Hypothalamus (tissue), 51 donors: Measurements from ENCODE around the gene PTBP3.
A peak's percentile ranks its signal among the peaks of the same experiment; 100 is the strongest.

ENCODE experiments used
- DNase-seq, 51 donors: peaks; one replicate each; lab custom pipeline; 2025; lab: John Stamatoyannopoulos, UW

The PTBP3 gene

DNA sequence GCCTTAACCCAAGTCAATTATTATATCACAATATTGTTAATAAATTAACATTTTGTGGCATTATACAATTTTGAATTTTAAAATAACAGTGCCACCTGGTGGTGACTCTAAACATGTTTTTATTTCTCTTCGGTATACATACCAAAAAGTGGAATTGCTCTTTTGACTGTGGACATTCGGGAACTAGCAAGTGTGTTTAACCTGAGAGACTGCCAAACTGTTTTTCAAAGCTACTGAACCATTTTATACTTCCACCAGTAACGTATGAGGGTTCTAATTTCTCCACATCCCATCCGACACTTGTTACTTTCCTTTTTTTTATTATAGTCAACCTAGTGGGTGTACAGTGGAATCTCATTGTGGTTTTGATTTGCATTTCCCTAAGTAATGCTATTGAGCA lies 28.2 kb upstream of the PTBP3 start:
- DNase-seq = peak in 2 of 51 donors; percentile 3 to 58

DNA sequence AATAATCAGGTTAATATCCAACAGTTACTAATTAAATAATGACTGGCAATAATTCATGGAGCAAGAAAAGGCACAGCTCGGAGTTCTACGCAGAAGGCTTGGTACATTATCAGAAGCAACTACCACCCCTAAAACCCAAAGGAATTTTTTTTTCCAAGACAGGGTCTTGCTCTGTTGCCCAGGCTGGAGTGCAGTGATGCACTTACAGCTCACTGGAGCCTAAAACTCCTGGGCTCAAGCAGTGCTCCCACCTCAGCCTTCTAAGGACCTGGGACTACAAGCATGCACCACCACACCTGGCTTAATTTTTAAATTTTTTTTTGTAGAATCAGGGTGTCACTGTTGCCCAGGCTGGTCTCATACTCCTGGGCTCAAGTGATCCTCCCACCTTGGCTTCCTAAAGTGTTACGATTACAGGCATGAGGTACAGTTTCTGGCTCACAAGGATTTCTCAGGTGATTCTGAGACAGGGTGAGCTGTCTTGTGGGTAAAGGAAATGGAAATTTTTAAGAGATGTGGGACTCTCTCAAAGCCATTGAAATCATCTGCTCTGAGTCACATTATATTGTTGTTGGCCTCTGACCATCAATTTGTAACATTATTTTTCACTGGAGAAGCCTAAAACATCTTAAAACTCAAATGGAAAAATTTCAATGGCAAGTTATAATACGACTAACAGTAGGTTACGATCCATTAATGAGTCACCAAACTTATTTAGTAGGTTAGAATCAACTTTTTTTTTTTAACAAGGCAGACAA lies 26.8 kb upstream of the PTBP3 start:
- no peak for DNase-seq

DNA sequence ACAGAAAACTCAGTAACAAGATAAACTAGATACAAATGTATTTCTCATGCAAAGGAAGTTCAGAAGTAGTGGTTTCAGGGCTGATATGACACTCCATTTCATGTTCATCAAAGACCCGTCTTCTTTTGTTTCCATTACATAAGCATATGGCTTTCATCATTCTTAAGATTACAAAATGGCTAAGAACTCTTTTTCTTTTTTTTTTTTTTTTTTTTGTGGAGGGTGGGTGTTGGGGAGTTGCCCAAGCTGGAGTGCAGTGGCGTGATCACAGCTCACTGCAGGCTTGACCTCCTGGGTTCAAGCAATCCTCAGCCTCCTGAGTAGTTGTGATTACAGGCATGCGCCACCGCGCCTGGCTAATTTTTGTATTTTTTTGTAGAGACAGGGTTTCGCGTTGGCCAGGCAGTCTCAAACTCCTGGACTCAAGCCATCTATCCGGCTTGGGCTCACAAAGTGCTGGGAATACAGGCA lies 22.0 kb upstream of the PTBP3 start:
- no peak for DNase-seq

DNA sequence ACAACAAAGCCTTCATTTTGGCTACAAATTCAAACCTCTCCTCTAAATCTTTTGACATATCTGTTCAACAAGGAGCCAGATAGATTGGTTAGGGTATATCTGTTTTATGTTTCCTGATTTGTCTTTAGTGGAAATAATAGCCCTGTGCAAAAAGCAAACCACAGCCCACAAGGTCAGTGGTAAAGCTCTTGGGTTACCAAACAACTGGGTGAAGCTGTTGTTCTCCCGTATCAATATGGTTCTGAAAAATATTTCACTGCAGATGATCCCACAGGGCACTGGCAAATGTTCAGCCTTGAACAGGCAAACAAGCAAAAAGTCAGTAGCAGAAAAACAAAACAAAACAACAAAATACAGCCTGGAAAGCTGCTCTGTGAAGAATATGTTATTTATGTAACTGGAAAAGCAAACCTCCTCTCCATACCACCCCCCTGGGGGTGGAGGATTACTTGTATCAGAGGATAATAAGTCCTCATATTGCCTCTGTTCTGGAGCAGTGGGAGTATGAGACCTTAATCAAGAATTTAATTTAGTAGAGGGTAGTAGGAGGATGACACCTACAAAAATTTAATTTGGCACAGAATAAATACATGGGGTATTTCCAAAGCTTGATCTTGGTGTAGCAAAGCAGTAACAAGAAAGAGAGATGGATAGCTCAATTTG lies 20.8 kb upstream of the PTBP3 start:
- DNase-seq = no peak

DNA sequence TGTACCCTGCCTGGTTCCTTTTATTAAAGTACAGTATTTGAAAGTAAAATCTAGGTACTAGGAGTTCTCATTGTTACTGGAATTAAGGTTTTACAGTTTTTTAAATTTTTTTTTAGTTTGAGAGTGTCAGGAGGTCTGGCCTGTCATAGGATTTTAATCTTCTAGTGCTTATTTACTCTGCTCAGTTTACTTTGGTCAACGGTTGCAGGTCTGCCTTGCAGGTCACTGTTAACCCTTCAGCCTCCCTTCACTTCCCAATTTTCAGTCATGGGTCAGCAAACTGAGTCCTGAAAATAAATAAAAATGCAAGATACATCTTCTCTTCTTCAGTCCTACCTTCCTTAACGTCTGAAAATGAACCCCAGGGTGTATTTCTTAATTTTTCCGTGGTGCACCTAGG lies 18.8 kb upstream of the PTBP3 start:
- no peak for DNase-seq

DNA sequence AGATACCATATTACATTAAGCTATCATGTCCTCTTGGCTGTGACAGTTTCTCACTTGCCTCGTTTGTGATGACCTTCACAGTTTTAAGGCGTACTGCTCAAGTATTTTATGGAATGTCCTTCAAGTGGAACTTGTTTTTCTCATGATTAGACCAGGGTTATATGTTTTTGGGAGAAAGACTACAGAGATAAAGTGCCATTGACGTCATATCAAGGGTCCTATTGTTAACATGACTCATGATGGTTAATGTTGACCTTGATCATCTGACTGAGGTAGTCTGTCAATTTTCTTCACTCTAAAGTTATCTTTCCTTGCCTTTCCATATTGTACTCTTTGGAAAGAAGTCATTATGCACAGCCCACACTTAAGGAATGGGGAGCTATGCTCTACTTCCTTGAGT lies 17.8 kb upstream of the PTBP3 start:
- no peak for DNase-seq

DNA sequence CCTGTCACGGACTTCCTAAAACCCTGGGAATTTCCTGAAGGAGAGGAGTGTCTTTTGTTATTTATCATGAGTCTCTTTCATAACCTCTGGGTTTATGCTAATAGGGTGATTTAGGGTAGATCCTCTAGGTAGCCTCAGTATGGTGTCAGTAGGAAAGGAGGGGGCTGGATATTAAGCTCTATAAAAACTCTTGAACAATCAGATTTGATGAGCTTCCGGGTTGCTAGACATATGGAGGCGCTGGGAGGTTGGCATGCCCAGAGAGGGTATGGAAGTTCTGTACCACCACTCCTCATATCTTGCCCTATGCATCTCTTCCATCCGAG lies 15.6 kb upstream of the PTBP3 start:
- no peak for DNase-seq

DNA sequence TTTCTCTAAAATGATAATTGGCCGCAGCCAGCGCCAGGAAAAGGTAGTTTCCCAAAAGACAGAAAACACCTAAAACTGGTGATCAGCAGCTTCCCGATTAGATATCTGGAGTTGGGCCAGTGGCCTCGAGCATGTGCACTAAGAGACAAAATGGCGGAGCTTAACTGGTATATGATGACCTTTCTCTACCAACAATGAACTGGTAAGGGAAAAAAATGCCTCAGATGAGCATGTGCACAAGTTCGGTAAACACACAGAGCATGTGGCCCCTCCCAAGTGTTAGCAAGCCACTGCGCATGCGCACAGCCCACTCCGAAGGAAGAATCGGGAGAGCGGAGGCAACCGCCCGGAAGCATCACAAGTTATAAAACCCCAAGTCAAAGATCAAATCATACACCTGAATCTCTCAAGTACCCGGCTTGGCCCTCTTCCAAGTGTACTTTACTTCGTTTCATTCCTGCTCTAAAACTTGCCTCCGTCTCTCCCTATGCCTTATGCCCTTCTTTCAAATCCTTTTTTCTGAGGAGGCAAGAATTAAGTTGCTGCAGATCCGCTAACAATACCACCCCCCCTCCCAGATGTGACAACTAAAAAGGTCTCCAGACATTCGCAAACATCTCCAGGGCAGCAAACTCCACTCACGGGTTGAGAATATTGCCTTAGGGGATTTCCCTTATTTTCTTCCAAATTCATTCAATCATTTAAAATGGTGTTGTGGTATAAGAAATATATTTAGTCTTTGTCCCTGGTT lies 15.0 kb upstream of the PTBP3 start:
- peak in 50 of 51 donors; percentile 6 to 86 (median 58) for DNase-seq

DNA sequence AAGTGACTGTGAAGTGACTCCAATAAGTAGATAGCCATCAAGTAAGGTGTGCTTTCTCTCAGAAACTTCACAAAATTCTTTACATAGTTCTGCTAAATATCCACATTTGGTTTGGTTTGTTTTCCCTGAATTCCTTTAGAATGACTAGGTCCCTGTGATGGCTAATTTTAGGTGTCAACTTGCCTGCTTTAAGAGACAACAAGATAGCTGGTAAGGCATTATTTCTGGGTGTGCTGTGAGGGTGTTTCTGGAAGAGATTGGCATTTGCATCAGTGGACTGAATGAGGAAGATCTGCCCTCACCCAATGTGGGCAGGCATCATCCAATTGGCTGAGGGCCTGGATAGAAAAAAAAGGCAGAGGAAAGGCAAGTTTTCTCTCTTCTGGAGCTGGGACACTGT lies 8.3 kb upstream of the PTBP3 start:
- DNase-seq = no peak

DNA sequence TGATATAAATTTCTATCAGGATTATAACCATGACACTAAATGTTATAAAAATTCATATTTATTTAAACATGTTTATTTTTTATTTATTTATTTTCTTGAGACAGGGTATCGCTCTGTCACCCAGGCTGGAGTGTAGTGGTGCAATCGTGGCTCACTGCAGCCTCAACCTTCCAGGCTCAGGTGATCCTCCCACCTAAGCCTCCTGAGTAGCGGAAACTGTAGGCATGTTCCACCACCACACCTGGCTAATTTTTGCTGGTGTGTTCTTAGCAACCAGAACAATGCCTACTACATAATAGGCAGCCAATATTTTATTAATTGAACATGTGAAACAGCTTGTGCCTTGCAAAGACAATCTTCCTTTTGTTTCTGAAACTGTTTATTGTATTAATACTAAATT lies 6.5 kb upstream of the PTBP3 start:
- no peak for DNase-seq

DNA sequence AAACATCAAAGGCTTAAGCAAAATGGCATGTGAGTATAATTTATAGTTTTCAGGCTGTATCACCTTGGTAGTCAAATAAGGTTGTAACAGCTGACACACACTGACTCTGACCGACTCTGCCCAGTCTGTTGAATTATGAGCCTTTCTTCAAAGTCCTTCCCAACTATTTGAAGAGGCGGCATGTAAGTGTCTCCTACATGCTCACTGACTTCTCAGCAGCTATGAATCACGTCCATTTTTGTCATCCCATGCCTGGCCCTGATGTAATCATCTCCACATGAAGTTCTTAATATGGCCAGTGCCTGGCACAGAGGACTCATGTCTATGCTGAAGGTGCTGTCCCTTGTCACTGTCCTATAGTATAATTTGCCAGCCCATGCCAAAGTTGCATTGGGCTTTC lies 5.1 kb upstream of the PTBP3 start:
- peak in 1 of 51 donors; percentile 7 for DNase-seq

DNA sequence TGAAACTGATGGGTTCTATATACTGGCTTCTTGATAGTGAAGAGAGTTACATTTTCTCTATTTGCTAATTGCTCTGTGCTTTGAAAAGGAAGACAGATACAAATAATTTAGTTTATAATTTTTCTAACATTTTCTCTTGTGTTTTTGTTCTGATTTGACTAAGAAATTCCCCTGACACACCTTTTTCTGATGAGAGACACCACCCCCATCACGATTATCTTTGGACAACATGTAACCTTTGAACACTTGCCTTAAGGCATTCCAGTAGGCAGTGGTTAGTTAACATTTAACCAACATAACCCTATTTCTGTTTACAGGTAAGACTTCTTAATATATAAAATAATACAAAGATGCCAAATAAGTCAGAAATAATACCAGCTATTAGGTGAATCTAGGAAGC lies 4.1 kb upstream of the PTBP3 start:
- DNase-seq = no peak

DNA sequence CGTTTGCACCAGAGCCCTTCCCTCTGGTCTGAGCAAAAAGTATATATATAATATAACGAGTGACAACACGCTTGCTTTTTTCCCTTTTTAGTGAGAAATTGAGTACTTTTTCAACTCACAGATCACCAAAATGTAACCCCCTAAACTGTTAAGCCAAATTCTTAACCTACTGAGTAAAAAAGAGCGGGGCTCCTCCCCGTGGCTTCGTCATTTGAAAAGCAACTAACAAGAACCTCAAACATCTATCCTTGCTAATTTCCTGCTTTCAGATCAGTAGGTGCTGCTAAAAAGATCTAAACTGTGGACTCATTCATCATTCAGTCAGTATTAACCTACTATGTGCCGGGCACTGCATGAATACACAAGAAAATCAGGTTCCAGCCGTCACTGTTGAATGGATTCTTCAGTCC lies 1.0 kb upstream of the PTBP3 start:
- DNase-seq = peak in 2 of 51 donors; percentile 7 to 40

DNA sequence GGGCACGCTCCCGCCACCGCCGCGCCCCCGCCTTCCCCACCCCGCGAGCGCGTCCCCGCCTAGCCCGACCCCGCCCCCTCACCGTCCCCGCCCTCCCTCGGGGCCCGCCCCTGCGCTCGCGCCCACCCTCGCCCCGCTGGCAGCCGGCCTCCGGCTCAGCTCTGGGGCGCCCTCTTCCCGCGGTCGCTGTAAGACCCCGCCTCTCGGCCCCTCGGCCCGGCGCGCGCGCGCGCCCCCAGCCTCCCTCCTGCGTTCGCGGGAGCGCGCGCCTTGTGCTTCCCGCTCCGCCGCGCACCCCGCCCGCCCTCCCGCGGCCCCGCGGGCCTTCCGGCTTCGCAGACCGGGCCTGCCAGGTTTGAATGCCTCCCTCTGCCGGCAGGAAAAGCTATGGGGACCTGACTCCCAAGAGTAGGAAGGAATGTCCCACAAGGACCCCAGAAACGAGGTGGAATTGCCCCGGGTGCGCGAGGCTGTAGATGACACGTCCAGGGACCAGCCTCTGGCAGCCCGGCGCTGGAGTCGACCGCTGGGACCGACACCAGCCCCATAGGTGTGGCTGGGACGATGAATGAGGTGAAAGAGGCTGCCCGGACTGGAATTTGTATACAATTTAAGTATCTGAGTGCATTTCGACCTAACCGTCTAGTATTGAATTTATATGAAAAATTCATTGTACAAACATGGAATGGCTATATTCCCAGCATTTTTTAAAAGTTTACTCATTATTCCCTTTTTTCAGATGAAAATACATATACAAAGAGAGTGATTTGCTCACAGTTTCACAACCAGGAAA lies 416 bp upstream of the PTBP3 start:
- DNase-seq = peak; percentile 60 to 97 (median 88)

DNA sequence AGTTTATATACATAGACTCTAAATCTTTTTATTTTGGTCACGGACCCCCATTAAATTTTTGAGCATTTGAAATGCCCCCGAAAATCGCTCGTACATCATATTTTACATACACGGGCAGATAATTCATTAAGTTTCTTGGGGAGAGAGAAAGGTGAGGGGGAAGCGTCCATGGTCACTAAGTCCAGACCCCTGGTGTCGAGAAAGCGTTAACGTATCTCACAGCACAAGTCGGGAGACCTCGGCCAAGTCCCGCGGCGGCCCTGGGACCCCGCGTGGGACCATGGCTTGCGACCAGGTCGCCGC lies 794 bp downstream of the PTBP3 start:
- no peak for DNase-seq

DNA sequence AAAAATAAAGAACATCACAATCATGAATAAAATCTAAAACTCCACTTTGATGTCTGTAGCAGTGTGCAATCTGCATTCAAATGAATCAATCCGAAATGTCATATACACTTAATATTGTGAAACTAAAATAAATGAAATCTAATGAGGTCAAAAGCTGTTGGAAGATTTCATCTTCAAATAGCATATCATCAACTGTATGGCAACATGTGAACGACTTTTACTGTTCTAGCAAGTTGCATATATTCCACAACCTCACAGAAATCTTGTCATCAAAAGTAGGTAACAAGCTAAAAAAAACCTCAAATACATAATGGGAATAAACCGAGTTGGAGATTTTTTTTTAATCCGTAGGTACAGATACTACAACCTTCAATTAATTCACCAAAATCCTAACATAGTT lies 1.2 kb downstream of the PTBP3 start:
- DNase-seq = no peak

DNA sequence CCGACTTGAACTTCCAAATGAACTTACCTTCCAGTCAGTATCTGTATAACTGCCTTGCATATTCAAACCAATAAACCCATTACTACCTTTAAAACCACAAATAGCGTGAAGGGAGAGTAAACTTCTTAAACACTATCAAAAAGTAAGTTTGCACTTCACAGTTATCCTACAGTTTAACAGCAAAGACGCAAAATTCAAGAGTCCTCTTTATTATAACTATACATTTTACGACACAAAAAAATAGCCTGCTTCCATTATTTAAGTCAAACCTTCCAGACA lies 1.8 kb downstream of the PTBP3 start:
- DNase-seq = no peak

DNA sequence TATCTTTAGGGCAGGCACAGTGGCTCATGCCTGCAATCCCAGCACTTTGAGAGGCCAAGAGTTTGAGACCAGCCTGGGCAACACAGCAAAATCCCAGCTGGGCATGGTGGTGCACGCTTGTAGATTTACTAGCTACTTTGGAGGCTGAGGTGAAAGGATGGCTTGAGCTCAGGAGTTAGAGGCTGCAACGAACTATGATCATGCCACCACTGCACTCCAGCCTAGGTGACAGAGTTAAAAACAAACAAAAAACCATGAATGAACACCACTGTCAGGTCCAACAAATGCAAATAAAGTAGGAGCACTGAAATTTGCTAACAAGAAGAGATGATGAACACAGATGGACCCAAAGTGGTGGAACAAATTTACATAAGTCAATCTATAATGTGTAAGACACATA lies 4.9 kb downstream of the PTBP3 start:
- no peak for DNase-seq

DNA sequence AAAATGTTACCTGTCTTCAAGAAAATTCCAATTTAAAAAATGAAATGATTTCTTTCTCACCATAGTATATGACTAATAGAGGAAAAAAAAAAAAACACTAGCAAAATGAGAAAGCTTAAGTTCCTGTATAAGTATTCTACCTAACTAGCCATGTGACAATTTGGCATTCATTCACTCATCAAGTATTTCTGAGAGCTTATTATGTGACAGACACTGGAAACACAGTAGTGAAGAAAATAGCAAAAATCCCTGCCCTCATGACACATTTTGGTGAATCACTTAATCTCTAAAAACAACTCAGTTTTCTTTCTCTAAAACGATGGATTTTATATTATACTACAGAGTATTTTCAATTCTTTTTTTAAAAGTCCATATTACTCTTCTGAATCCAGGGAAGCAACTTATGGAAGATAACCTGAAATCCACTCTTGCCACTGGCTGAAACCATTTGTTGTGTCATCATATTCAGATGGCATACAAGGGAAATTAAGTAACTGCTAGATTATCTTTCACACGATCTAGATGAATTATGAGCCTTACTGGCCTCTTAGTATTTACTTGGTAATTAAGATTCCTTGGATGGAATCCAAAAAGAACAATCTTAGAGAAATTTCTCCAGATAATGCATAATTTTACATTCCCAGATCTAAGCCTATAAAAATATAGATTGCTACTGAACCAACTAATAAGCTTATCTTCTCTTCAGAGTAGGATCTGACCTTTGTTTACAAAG lies 5.5 kb downstream of the PTBP3 start:
- no peak for DNase-seq

DNA sequence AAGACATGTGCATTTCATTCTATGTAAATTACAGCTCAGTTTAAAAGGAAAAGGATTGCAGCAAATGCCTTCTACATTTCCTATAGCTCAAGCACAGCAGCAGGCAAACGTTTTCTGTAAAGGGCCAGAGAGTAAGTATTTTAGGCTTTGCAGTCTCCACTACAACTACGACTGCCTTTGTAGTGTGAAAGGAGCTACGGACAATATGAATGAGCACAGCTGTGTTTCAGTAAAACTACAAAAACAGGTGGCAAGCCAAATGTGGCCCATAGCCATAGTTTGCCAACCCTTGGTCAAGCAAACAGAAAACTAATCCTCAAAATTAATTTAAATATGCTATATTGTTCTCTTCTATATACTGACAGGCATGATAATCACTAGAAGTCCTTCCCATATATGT lies 7.2 kb downstream of the PTBP3 start:
- no peak for DNase-seq

DNA sequence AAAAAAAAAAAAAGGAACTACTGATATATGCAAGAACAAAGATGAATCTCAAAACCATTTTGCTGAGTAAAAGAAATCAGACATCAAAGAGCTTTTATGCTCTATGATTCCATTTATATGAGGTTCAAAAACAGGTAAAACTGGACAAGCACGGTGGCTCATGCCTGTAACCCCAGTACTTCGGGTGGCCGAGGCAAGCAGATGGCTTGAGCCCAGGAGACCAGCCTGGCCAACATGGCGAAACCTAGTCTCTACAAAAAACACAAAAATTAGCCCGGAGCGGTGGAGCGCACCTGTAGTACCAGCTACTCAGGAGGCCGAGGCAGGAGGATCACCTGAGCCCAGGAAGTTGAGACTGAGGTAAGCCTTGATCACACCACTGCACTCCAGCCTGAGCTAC lies 7.8 kb downstream of the PTBP3 start:
- DNase-seq = no peak
